HepG2 (cell line): ENCODE data around the gene RAB17. TPM values are rescaled to one million over a fixed set of nuclear protein-coding genes. Genes with fewer than 3 reads are reported as not detected.
A peak's percentile ranks its signal among the peaks of the same experiment; 100 is the strongest.

Experiments
- ATF4 ChIP-seq, 2 experiments: fragments of 450-650 bp in 1 of 2; sonication (generic) in 1 of 2; formaldehyde crosslinking; IDR thresholded peaks; 2 replicates each; pipeline versions ENCODE4 v1.5.0 to v1.8.0; 2020 to 2022; ENCODE audit warnings: mild to moderate bottlenecking in 1 of 2, missing genetic modification reagents in 1 of 2
- CHD4 ChIP-seq: fragments of 200-600 bp; sonication (generic); IDR thresholded peaks from 2 replicates; pipeline ENCODE4 v1.7.0; 2017; ENCODE audit warnings: mild to moderate bottlenecking, low read length, borderline replicate concordance
- KDM6A ChIP-seq: IDR thresholded peaks from 2 replicates; pipeline ENCODE4 v1.6.1; 2016; ENCODE audit warnings: low read depth
- MIER3 ChIP-seq: IDR thresholded peaks from 2 replicates; pipeline ENCODE4 v1.6.1; 2016; ENCODE audit warnings: missing compliant biosample characterization, borderline replicate concordance
- NR2F2 ChIP-seq: IDR thresholded peaks from 2 replicates; pipeline ENCODE4 v1.6.1; 2012; ENCODE audit warnings: low read depth, inconsistent platforms, borderline replicate concordance
- PTBP1 ChIP-seq: fragments of 200-400 bp; formaldehyde crosslinking; IDR thresholded peaks from 2 replicates; pipeline ENCODE4 v1.6.1; 2018; ENCODE audit warnings: low read length, low read depth; ENCODE audit not compliant: poor library complexity, severe bottlenecking
- SMYD3 ChIP-seq: sonication (generic); formaldehyde crosslinking; IDR thresholded peaks from 2 replicates; pipeline ENCODE4 v1.8.1; 2023; ENCODE audit warnings: mild to moderate bottlenecking, missing genetic modification reagents
- STAG1 ChIP-seq: sonication (generic); formaldehyde crosslinking; IDR thresholded peaks from 2 replicates; pipeline ENCODE4 v1.4.0; 2020; ENCODE audit warnings: missing genetic modification reagents
- TAF15 ChIP-seq: fragments of 200-400 bp; formaldehyde crosslinking; IDR thresholded peaks from one replicate; pipeline ENCODE4 v1.6.1; 2018; ENCODE audit warnings: mild to moderate bottlenecking, low read depth, low read length; ENCODE audit not compliant: poor library complexity, severe bottlenecking
- THAP8 ChIP-seq: sonication (generic); formaldehyde crosslinking; IDR thresholded peaks from 2 replicates; pipeline ENCODE4 v1.5.1; 2020; ENCODE audit warnings: missing genetic modification reagents, mild to moderate bottlenecking, borderline replicate concordance
- ZBTB7B ChIP-seq: sonication (generic); formaldehyde crosslinking; IDR thresholded peaks from 2 replicates; pipeline ENCODE4 v1.4.0; 2020; ENCODE audit warnings: missing genetic modification reagents
- ZNF136 ChIP-seq: sonication (generic); formaldehyde crosslinking; IDR thresholded peaks from 2 replicates; pipeline ENCODE4 v1.8.1; 2022; ENCODE audit warnings: low read depth, mild to moderate bottlenecking, moderate library complexity, missing genetic modification reagents
- ZNF468 ChIP-seq: sonication (generic); formaldehyde crosslinking; IDR thresholded peaks from 2 replicates; pipeline ENCODE4 v1.8.0; 2022; ENCODE audit warnings: mild to moderate bottlenecking, moderate library complexity, missing genetic modification reagents
- ZNF687 ChIP-seq: sonication (generic); formaldehyde crosslinking; IDR thresholded peaks from 2 replicates; pipeline ENCODE4 v1.5.1; 2020; ENCODE audit warnings: mild to moderate bottlenecking, missing genetic modification reagents, moderate library complexity
- polyA plus RNA-seq, 8 experiments: library from polyadenylated mRNA; depleted of rRNA in 3 of 8; stranded (reverse) in 7 of 8; unstranded in 1 of 8; fragments of >200 nt; fragmentation: Illumina TruSeq in 4 of 8; extraction: Trizol in 4 of 8; gene quantifications; 2 replicates each; pipeline versions ENCODE4 v1.2.1 to v1.2.3, GENCODE V29; 2011 to 2016; ENCODE audit warnings: low read depth in 4 of 8, missing spikeins in 1 of 8, mixed read lengths in 1 of 8; ENCODE audit not compliant: insufficient read depth in 1 of 8
- total RNA-seq, 5 experiments: library from RNA; depleted of rRNA; stranded (reverse); fragments of >200 nt; fragmentation: Illumina TruSeq; extraction: Trizol; gene quantifications; 2 replicates each; pipeline ENCODE4 v1.2.3, GENCODE V29; 2016; ENCODE audit warnings: low read depth in 1 of 5
- TF ChIP-seq, protein P1 (sequence below): sonication (generic); formaldehyde crosslinking; IDR thresholded peaks from 2 replicates; pipeline ENCODE4 v1.5.1; 2020; ENCODE audit warnings: missing genetic modification reagents, mild to moderate bottlenecking, borderline replicate concordance
- TF ChIP-seq, protein P2 (sequence below): sonication (generic); formaldehyde crosslinking; IDR thresholded peaks from 2 replicates; pipeline ENCODE4 v1.8.0; 2022; ENCODE audit warnings: missing genetic modification reagents, low read depth, mild to moderate bottlenecking, borderline replicate concordance

RAB17 gene
- total and polyA plus RNA-seq, 2 of the 13 experiments (the other 11 are each of a cell fraction or from before 2014, with no cell fraction given), result 68.0 to 124 TPM

DNA sequence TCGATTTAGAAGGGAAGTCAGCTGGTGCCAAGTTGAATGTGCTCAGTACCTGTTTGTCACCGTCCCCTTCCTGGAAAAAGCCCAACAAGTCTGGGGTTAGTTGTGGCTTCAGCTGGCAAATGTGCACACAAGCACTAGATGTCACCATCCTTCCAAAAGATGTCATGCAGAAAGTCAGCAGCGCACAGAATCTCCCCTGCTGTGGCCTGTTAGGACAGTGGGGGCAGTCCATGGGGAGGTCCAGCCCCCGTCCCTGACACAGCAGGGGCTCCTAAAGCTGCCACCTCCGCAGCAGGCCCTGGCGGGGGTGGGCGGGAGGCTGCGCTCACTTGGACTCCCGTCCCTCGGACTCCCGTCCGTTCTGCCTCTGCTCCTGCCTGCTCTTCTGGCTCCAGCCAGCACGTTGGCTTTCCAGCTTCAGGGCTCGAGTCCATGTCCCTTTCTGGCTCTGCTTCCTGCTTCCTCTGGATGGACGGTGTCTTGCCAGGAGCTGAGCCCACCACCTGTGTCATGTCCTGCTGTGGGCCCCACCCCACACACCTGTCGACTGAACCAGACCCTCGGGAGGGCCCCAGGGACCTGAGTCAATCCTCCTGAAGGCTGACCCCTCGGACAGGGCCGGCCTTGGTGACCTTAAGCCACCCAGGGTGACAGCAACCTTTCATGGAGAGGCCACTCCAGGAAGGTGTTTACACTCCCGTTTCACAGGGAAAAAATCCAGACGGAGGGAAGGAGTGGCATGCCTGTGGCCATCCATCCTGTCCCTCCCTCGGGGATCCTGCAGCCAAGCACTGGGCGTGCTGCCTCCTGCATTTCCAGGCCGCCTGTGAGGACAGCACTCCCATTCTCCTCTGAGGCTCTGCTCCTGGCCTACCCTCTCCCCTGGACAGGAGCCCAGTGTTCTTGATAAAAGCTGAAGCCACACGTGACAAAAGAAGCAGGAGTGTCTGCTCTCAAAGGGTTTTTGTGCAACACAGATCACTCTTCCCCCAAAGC lies 8.5 kb downstream of the RAB17 start (continued):
- TF ChIP-seq, protein P1, sequence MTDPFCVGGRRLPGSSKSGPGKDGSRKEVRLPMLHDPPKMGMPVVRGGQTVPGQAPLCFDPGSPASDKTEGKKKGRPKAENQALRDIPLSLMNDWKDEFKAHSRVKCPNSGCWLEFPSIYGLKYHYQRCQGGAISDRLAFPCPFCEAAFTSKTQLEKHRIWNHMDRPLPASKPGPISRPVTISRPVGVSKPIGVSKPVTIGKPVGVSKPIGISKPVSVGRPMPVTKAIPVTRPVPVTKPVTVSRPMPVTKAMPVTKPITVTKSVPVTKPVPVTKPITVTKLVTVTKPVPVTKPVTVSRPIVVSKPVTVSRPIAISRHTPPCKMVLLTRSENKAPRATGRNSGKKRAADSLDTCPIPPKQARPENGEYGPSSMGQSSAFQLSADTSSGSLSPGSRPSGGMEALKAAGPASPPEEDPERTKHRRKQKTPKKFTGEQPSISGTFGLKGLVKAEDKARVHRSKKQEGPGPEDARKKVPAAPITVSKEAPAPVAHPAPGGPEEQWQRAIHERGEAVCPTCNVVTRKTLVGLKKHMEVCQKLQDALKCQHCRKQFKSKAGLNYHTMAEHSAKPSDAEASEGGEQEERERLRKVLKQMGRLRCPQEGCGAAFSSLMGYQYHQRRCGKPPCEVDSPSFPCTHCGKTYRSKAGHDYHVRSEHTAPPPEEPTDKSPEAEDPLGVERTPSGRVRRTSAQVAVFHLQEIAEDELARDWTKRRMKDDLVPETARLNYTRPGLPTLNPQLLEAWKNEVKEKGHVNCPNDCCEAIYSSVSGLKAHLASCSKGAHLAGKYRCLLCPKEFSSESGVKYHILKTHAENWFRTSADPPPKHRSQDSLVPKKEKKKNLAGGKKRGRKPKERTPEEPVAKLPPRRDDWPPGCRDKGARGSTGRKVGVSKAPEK, result 0 out of 2 replicates have a peak, but pooled peaks have one; percentile 55
- TF ChIP-seq, protein P2, sequence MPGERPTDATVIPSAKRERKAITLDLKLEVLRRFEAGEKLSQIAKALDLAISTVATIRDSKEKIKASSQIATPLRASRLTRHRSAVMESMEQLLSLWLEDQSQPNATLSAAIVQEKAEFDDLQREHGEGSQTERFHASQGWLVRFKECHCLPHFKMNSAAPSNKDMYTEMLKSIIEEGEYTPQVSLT (CRISPR knock-in tag), result no peak
- TF ChIP-seq NR2F2, result peak; percentile 74; the same call in 1 of the 2 replicates
- no peak for TF ChIP-seq KDM6A
- TF ChIP-seq THAP8 (CRISPR knock-in tag), result no peak
- peak; percentile 92 for TF ChIP-seq ZNF687
- no peak for TF ChIP-seq ZNF468 (CRISPR knock-in tag)
- no peak; the same call in 1 of the 2 replicates for TF ChIP-seq CHD4
- TF ChIP-seq ZBTB7B, result no peak; the same call in 1 of the 2 replicates
- TF ChIP-seq ATF4 (CRISPR knock-in tag; IDR thresholded peaks at IDR 0.05), result no peak
- TF ChIP-seq MIER3 (CRISPR knock-in tag), result 0 out of 2 replicates have a peak, but pooled peaks have one; percentile 24
- peak; percentile 75 for TF ChIP-seq PTBP1
- no peak for TF ChIP-seq SMYD3 (CRISPR knock-in tag)
- TF ChIP-seq ZNF136 (CRISPR knock-in tag), result peak; percentile 21; the same call in 1 of the 2 replicates
- no peak for TF ChIP-seq TAF15
- peak; percentile 87 for TF ChIP-seq STAG1 (CRISPR knock-in tag)
